ENCODE results near the gene GDF10.

DNA sequence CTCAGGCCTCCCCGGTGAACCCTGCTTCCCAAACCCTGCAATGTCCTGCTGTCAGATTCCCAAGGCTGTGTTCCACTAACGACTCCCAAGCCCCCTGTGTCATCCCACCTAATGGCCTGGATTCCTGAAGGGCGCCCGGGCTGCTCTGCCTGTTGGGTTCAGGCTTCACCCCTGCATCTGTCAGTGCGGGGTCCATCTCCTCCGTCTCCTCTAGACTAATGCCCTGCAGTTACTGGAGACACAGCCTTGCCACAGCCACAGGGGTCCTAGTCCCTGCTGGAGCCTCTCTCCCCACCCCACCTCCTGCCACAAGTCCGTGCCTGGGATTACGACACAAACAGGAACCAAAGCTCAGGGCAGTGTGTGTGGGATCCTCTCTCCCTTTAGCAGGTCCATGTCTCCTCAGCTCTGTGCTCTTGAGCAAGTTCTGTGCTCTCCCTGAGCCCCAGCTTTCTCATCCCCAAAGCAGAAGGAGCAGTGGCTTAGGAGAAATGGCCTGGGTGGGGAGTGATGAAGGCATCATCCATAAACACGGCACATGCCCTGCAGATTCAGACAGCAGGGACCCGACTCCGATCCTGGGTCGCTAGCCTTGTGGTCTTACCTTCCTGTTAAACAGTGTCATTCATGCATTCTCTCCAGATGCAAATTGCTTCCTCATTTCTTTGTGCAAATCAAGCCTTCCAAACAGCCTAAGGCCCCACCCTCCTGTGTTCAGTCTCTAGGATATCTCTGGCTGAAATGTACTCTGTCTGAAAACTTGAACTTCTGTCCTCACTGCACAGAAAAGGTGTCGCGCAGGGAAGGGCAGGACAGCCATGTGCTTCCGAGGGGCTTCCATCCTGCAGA is 40.0 kb downstream of the GDF10 start:
- TF ChIP-seq, protein P1, sequence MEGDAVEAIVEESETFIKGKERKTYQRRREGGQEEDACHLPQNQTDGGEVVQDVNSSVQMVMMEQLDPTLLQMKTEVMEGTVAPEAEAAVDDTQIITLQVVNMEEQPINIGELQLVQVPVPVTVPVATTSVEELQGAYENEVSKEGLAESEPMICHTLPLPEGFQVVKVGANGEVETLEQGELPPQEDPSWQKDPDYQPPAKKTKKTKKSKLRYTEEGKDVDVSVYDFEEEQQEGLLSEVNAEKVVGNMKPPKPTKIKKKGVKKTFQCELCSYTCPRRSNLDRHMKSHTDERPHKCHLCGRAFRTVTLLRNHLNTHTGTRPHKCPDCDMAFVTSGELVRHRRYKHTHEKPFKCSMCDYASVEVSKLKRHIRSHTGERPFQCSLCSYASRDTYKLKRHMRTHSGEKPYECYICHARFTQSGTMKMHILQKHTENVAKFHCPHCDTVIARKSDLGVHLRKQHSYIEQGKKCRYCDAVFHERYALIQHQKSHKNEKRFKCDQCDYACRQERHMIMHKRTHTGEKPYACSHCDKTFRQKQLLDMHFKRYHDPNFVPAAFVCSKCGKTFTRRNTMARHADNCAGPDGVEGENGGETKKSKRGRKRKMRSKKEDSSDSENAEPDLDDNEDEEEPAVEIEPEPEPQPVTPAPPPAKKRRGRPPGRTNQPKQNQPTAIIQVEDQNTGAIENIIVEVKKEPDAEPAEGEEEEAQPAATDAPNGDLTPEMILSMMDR (IDR thresholded peaks at IDR 0.05), result no peak
- TF ChIP-seq EZH2 (IDR thresholded peaks at IDR 0.05; ENCODE audit: borderline replicate concordance, insufficient read depth, low read depth, low read length, poor library complexity, severe bottlenecking), result no peak
